LNCAP (cell line): ENCODE measurements around the gene MITF.

ENCODE experiments used
- CTCF ChIP-seq: fragments of 450-650 bp; IDR thresholded peaks from 2 replicates; pipeline ENCODE4 v1.5.1; 2017; ENCODE audit warnings: mild to moderate bottlenecking

Gene MITF

GRCh38 chr3:69741032-69741767, 1.9 kb downstream of the MITF start:
- no peak for TF ChIP-seq CTCF

GRCh38 chr3:69742391-69742790, 3.1 kb downstream of the MITF start:
- TF ChIP-seq CTCF = no peak

GRCh38 chr3:69743975-69744906, 5.0 kb downstream of the MITF start:
- TF ChIP-seq CTCF = no peak

GRCh38 chr3:69745505-69745904, 6.2 kb downstream of the MITF start:
- TF ChIP-seq CTCF = no peak

GRCh38 chr3:69746119-69746518, 6.9 kb downstream of the MITF start:
- TF ChIP-seq CTCF = no peak

GRCh38 chr3:69747511-69748258, 8.4 kb downstream of the MITF start:
- TF ChIP-seq CTCF = no peak

GRCh38 chr3:69748503-69748902, 9.2 kb downstream of the MITF start:
- no peak for TF ChIP-seq CTCF
